ENCODE measurements around the gene HRH3.
A peak's percentile ranks its signal among the peaks of the same experiment; 100 is the strongest.

The HRH3 gene

DNA sequence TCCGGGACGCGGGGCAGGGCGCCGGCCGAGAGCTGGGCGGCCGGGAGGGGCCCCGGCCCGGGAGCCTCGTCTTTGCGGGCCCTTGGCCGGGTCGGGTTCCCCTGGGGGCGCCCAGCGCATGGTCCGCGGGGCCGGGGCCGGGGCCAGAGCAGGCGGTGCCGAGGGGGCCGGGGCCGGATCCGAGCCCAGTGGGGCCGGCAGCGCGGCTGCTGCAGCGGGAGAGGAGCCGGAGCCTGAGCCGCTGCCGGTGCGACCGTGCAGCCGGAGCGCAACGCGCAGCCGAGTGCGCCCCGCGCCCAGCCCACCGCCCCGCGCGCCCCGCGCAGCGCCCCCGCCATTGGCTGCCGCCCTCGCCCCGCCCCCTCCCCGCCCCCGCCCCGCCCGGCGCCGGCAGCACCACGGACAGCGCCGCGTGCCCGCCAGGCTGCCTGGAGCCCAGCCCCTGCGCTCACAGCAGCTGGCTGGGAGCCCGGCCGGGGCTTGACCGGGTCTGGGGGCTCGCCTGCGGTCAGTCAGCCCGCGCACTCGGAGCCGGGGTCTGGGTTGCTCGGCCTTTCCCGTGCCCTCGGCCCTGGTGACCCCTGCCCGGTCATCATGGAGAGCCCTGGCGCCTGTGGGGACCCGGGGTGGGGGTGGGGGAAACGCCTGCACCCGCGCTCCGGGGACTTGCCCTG lies at the start of gene HRH3:
Gene HRH3 (minus strand): TSS at position 287 of the 674 bp plus-strand sequence. CDS start 308 bp downstream, outside the sequence.
- DNase-seq, result peak; percentile 52

DNA sequence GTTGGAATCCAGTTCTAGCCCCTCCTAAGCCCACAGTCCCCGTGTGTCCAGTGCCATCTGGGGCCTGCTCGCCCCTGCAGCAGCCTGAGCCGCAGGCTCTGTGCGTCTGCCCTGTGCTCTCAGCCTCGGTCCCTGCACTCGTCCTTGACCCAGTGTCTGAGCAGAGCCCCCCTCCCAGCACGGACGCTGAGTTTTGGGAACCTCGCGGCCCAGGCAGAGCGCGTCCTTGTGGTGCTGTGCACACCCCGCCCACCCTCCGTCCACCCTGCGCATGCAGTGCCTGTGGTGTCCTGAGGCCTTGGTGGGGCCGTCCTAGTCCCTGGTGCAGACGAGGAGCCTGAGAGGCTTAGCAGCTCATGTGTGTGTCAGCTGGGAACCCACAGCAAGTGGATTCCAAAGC lies 49.8 kb upstream of the HRH3 start:
- no peak for DNase-seq

DNA sequence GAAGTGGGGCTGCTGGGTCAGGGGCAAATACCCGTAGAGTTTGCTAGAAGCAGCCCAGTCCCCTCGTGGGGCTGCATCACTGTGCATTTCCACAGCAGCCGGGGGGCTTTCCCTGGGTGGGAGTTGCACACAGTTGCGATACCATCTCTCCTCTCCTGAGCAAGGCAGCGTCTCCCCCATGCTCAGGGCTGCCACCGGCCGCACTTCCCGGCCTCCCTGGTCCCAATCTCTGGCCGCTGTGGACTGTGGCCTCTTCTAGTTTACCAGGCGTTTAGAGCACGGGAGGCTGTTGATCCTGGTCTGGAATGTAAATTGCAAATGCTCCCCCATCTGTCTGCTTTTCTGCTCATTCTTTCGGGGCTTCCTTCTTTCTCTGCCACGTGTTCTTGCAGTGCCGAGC lies 49.3 kb upstream of the HRH3 start:
- no peak for DNase-seq

DNA sequence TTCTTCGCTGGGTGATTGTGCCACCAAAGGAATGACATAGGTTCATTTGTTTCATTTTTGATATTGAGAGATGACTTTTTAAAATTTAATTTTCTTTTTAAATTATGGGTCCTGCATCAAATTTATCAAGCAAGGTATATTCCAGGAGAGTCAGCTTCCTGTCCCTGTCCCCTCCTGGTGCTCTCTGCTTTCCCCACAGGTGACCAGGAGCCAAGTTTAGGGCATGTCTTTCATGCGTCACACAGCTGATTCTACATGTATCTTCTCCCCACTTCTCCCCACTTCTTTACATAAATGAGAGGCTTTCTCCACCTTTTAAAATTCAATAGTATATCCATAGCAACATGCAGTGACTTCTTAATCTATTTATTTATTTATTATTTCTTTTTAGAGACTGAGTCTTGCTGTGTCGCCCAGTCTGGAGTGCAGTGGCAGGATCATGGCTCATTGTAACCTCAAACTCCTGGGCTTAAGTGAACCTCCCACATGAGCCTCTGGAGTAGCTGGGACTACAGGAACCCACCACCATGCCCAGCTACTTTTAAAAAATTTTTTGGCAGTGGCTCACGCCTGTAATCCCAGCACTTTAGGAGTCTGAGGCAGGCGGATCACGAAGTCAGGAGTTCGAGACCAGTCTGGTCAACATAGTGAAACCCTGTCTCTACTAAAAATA lies 48.3 kb upstream of the HRH3 start:
- DNase-seq, result no peak

DNA sequence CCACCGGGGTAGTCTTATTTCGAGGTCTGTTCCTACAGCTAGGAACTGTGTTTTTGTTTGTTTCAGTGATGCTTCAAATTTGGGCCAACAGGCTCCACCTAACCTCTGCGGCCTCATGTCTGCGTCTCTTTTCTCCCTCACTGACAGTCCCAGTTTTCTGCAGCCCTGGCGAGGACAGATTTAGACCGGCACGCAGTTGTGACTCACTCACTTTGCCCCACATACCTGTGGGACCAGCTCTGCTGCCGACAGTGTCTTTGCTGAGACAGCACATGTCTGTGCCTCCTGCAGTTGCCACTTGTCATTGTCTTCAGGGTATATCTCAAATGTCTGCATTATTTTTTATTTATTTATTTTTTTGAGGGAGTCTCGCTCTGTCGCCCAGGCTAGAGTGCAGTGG lies 47.5 kb upstream of the HRH3 start:
- no peak for DNase-seq

DNA sequence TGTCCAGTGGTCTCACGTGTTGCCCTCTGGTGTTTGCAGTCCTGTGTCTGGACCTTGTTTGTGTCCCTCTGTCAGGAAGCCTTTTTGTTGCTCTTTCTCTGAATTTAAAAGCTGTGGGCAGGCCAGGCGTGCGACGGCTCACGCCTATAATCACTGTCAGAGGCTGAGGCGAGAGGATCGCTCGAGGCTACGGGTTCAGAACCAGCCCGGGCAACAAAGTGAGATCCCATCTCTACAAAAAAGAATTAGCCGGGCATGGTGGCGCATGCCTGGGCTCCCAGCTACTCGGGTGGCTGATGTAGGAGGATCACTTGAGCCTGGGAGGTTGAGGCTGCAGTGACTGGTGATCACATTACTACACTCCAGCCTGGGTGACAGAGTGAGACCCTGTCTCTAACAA lies 46.8 kb upstream of the HRH3 start:
- DNase-seq, result no peak

DNA sequence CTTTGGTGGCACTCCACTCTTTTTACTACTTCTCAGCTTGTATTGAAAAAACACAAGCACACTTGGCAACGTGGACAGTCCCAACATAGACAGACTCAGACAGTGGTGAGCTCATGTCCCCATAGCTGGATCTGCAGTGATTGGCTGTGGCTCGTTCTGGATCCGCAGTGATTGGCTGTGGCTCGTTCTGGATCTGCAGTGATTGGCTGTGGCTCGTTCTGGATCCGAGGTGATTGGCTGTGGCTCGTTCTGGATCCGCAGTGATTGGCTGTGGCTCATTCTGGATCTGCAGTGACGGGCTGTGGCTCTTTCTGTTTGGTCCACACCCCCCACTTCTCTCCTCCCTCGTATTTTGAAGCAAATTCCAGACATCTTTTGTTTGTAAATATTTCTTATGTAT lies 46.3 kb upstream of the HRH3 start:
- DNase-seq, result peak; percentile 2

DNA sequence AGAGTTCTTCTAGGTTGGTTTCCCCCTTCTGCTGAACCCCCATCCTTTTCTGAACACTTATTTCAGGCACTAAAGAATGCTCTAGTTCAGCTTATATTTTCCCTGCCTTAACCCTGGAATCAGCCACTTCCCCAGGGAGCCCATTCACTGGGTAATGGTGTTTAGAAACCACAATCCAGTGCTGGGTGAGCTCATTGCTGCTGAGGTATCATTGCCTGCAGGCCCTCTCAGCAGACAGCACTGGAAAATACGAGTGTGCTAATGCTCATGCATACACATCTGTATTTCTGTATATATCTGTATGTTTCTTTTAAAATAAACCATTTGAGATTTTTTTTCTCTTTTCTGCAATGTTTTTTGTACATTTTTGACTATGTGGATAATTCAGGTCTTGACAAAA lies 45.3 kb upstream of the HRH3 start:
- no peak for DNase-seq

DNA sequence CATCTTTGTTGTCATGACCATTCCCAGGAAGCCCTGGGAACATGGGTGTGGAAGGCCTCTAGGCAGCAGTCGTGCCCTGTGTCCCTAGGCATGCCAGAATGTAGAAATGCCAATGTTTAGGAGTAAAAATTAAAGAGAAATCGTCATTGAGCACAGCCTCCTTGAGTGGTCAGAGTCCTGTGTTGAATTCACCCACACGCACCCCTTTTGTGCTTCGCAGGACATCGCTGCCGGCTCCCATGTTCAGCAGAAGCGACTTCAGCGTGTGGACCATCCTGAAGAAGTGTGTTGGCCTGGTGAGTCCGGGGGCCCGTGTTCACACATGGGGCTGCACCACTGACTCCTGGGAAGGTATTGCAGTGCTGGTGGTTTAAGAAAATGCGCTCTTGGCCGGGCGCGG lies 43.3 kb upstream of the HRH3 start:
- no peak for DNase-seq

DNA sequence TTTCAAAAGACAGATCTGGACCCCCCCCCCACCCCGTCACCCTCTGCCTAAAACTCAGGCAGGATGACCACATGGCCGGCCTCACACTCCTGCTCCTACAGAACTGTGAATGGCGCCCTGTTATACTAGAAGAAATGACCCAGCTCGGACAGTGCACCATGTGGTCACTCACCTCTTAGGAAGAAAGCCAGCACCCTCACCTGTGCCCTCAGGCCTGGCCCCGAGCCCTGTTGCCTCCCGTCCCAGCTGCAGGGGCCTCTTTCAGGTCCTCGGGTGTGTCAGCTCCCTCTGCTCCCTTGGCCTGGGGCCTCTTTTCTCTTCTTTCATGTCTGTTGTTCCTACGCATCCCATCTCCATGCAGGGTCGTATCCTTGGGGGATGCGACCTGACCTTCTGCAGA lies 42.0 kb upstream of the HRH3 start:
- DNase-seq, result no peak

DNA sequence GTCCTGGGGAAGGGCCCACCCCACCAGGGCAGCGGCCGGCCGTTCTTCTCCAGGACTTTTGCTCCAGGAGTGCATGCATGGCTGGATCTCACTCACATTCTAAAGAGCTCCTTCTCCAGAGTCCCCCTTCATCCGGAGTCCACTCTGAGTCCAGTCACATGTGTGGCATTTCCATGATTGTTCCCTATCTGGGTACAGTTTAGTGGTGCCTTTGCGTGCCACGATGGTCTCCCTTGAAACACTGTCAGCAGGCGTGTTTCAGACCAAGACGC lies 39.2 kb upstream of the HRH3 start:
- DNase-seq, result no peak

DNA sequence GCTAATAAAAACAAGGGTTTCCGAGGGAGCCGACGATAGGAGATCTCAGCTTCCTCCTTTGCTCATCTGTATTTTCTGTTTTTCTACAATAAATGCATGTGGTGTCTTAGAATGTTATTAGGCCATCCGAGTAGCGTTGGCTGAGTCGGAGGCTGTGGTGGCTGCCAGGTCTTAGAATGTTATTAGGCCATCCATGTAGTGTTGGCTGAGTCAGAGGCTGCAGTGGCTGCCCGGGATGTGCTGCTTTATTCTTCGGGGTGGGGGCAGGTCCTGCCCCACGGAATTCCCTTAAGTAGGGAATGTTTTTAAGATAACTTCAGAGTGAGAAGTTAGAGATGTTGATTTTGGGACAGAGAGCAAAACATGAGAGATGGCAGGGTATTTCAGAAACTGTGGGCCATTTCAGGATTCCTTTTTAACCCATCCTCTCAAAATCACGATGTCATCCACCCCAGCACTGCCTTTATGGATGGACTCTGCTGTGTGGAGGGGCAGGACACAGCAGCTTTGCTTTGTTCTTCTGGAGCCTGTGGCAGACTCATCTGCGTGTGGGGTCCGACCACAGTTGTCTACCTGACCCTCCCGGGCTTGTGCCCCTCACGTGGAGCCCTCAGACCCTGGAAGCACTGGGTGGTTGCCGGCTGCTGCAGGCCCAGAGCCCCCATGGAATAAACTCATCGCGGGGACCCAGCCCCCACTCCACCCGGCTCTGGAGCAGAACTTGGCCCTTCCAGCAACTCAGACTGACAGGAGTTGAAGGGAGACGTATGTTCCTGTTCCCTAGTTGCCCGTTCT lies 38.6 kb upstream of the HRH3 start:
- no peak for DNase-seq

DNA sequence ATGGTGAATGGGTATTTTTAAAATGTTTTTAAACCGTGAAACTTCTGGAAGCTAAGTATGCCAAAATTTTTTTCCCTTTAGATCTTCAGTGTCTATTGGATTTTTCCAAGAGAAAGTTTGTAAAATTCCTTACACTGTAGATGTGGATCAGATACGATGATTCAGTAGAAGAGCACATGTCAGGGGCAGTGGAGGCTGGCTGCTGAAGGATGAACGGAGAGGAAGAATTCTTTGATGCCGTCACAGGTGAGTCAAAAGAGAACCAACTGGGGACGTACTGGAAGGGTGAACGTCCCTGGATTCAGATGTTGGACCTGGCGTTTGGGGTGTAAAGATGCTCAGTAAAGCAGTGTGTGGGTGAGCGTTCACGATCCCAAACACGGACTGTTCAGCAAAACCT lies 35.9 kb upstream of the HRH3 start:
- no peak for DNase-seq

DNA sequence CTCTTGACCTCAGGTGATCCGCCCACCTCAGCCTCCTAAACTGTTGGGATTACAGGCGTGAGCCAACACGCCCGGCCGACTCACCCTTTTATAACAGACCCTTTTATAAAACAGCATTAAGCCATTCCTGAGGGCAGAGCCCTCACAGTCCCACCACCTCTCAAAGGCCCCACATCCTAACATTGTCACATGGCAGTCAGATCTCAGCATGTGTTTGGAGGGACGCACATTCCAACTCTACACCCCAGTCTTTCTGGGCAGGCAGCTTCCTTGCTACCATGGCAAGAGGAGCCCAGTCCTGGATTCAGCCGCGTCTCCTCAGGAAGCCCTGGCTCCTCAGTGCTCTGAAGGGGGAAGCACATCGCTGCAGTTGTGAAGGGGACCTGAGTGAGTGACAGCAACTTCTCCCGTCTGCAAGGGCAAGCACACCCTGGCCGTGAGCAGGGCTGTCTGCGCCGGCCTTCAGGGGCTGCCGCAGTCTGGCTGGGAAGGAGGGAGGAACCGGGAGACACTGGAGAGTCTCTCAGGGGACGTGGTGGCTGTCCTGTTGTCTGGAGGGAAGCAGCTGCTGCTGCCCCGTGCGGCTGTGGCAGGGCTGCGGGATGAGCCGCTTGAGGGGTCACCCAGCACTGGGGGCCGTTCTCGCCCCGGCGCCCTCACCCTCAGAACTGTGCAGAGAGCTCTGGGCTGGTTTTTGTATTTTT lies 34.1 kb upstream of the HRH3 start:
- no peak for DNase-seq

DNA sequence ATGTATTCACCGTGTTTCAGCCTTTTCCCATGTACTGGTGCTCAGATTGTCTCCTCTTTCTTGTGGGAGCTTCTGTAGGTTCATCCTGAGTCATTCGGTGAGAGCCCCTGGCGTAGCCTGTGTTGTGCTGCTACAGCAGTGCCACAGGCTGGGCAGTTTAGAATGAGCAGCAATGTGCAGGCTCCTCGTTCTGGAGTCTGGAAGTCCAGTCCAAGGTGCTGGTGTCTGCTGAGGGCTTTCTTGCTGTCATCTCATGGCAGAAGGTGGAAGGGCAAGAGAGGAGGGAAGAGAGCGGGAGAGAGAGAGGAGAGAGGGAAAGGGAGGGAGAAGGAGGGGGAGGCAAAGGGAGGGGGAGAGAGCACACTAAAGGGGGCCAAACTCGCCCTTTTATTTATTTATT lies 33.3 kb upstream of the HRH3 start:
- no peak for DNase-seq

DNA sequence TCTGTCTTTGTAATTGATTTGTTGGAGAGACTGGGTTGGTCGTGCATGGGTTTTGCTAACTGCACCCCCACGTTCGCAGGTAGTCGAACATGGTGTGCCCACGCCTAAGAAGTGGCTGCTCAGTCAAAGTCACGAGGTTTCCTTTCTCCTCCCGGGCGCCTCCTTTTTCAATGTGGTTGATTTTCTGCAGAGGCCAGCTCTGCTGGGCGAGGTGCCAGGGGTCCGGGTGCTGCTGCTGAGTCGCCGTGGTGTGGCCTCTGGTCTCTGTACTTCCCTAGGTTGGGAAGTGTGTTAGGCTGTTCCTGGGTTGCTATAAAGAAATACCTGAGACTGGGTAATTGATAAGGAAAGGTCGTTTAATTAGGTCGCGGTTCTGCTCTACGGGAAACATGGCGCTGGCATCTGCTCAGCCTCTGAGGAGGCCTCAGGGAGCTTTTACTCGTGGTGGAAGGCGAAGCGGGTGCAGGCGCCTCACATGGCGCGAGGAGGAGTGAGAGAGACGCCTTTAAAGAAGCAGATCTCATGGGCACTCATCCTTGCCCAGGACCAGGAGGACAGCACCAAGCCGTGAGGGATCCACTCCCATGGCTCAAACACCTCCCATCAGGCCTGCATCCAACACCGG lies 32.4 kb upstream of the HRH3 start:
- no peak for DNase-seq

DNA sequence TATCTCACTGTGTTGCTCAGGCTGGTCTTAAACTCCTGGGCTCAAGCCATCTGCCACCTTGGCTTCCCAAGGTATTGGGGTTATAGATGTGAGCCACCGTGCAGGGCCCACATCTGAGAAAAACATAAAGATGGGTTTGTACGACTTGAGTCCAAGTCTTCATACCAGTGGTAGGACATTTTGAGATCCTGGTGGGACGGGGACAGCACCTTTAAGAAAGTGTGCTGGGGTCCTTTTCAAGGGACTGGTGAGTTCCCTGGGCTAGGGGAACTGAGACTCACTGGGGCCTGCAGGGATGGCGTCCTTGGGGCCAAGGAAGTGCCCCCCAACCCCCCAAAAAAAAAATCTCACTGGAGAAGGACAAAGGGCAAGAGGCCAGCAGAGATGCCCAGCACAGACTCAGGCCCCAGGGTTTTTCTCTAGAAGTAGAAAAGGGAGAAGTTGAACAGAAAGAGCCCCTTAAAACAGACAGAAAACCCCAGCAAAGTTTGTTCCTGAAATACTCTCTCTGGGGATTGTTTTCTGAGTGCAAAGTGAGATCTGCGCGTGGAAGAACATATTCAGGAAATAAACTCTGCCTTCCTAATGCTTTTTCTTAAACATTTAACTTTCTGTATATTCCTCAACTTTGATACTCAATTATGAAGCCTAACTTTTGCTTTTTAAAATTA lies 28.9 kb upstream of the HRH3 start:
- DNase-seq, result no peak

DNA sequence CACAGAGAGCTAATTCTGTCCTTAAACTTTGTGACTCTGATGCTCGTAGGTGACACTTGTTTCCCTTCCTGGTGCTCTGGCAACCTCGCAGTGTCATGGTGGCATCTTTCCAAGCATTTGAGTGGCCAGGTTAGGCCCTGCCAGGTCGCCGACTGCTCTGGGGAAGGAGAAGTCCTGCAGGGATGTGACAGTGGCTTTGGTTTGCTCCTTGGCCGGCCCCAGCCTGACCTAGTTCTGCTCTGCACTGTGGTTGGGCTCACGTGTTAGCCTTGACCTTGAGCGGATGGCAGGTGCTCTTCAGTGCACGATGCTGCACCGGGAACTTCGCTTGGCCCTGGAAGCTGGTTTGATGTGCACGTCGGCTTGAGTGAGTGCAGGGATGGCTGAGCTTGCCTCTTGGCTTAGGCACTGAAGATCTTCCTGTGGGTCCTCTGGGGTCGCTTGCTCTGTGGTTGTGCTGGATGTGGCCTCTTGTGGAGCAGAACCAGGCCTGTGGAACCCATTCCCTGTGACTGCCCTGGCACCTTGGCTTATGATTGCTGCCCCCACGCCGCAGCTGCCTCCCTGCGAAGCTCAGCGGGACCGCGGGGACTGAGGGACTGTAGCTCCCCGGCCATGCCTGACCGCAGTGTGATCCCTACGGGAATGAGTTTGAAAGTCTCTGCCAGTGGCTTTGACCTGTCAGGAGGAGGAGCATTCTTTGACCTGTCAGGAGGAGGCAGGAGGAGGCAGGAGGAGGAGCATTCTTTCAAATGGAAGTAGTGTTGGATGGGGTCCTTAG lies 27.0 kb upstream of the HRH3 start:
- no peak for DNase-seq

DNA sequence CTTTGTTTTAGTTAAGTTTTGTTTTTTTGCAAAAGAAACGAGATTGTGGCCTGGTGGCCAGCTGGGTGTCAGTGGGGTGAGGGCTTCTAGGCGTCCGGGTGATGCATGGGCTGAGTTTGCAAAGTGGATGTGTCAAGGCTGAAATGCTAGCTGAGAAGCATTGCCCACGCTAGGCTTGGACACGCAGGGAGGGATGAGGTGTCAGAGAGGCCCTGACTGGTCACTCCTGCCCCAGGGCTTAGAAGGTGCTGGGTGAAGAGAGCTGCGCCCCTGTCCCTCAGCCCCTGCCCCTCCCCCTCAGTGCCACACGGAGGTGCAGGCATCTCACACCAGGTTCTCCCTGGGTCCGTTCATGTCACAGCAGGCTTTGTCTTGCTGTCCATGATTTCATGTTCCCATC lies 26.4 kb upstream of the HRH3 start:
- no peak for DNase-seq

DNA sequence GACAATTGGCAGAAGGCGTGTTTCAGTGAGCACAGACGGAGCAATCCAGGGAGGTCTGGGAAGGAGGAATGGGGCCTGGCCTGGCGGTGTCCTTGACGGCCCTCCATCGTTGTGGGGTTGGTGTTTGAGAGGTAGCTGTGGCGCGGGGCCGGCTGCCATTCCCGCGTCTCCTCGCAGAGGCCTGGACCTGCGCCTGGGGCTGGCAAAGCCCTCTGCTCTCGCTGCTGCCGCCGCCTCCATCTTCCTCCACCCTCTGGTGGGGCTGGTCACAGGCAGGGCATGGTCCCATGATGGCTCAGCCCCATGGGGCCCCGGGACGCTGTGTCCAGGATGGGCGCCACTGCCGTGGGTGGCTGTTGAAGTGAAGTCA lies 25.8 kb upstream of the HRH3 start:
- DNase-seq, result no peak

DNA sequence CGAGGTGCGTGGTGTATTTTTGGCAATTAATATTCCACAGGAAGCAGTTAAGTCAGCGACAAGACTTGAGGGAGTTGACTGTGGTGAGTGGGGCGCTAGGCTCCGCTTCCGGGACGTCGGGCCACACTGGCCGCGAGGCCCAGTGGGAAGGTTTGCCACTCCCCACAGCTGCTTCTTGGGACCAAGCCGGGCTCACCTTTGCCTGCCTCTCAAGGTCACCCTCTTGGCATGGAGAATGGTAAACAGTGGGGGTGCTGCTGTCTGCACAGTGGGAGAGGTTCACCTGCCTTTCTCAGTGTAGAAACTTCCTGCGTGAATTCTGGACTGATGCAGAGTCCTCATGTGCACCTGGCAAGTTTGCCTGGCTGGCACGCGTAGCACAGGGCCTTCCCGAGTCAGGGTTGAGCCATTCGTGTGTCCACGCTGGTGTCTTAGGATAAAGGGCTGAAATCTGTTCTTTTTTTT lies 24.6 kb upstream of the HRH3 start:
- DNase-seq, result no peak

All from CD4-positive, alpha-beta T cell treated with Interleukin-12 subunit alpha and Interleukin-12 subunit beta, for 1 hour (primary cell).